Choroid plexus epithelial cell (primary cell): Measurements from ENCODE around the gene PRKAG1.
A peak's percentile ranks its signal among the peaks of the same experiment; 100 is the strongest.
"Not testable (repeated sequence)": the region's sequence is repeated elsewhere in the genome, so short reads cannot be mapped to it uniquely, and the experiment has no call there.

Source experiments
- DNase-seq: peaks from one replicate; pipeline ENCODE4 v3.0.0-alpha.2; 2010; ENCODE audit warnings: low read depth
- H3K4me3 ChIP-seq: 2 replicates; pipeline ENCODE4 v1.5.1; 2011; ENCODE audit warnings: low read depth, mild to moderate bottlenecking, control low read depth, low read length, moderate library complexity
- CTCF ChIP-seq: conservative IDR thresholded peaks from 2 replicates; pipeline ENCODE4 v1.5.1; 2011; ENCODE audit warnings: low read depth, mild to moderate bottlenecking, control low read depth, inconsistent platforms, low read length, moderate library complexity

The PRKAG1 gene

GRCh38 chr12:49018261-49019119, at the start of gene PRKAG1:
PRKAG1 (minus strand) TSS chr12:49018776; CDS start chr12:49018740, 36 bp downstream.
- H3K4me3 ChIP-seq = peak within 1 kb of the TSS; percentile 76
- DNase-seq = peak; percentile 98
- peak; percentile 64 for TF ChIP-seq CTCF

GRCh38 chr12:49066120-49066519, 47.5 kb upstream of the PRKAG1 start:
- TF ChIP-seq CTCF = no peak
- no peak for DNase-seq

GRCh38 chr12:49064767-49065152, 46.2 kb upstream of the PRKAG1 start:
- TF ChIP-seq CTCF = no peak
- DNase-seq = no peak
- no peak overlapping the region for H3K4me3 ChIP-seq

More at GRCh38 chr12:49066120-49066519, 47.5 kb upstream of the PRKAG1 start:
- H3K4me3 ChIP-seq = no peak overlapping the region

- not testable (repeated sequence) for DNase-seq, H3K4me3 ChIP-seq
Observed at GRCh38 chr12:49061916-49062315, 43.3 kb upstream of the PRKAG1 start.

GRCh38 chr12:49061157-49061650, 42.6 kb upstream of the PRKAG1 start:
- peak overlapping the region; percentile 93 for H3K4me3 ChIP-seq
- no peak for TF ChIP-seq CTCF
- no peak for DNase-seq

GRCh38 chr12:49060237-49061156, 41.9 kb upstream of the PRKAG1 start, which contains the start of gene KMT2D:
KMT2D (minus strand) TSS chr12:49060794; CDS start chr12:49055324, 5,470 bp downstream.
- peak; percentile 38 for TF ChIP-seq CTCF
- peak; percentile 98 for DNase-seq
- H3K4me3 ChIP-seq = peak within 1 kb of the TSS; percentile 93
